Cardiac muscle cell (in vitro differentiated cells and primary cell): ENCODE data around the gene SULF2. TPM values are rescaled to one million over a fixed set of nuclear protein-coding genes. Genes with fewer than 3 reads are reported as not detected.

Source experiments
- DNase-seq, 2 donors: peaks; one replicate each; pipeline versions ENCODE4 v3.0.0 to v3.0.0-alpha.2; 2010 to 2017; ENCODE audit warnings: low read depth in 1 of 2, low spot score in 1 of 2
- H3K27ac ChIP-seq: fragments of 200-600 bp; sonication (generic); 2 replicates; pipeline ENCODE4 v1.5.1; 2016
- H3K27me3 ChIP-seq: fragments of 200-600 bp; sonication (generic); 2 replicates; pipeline ENCODE4 v1.6.0; 2016; ENCODE audit warnings: control low read depth
- H3K36me3 ChIP-seq: fragments of 200-600 bp; sonication (generic); 2 replicates; pipeline ENCODE4 v1.5.1; 2016; ENCODE audit warnings: control low read depth
- H3K4me1 ChIP-seq: fragments of 200-600 bp; sonication (generic); 2 replicates; pipeline ENCODE4 v1.8.1; 2017; ENCODE audit warnings: low read depth, mild to moderate bottlenecking, mixed run types
- H3K4me3 ChIP-seq: fragments of 200-600 bp; sonication (generic); 2 replicates; pipeline ENCODE4 v1.5.1; 2016; ENCODE audit warnings: mild to moderate bottlenecking
- H3K9me3 ChIP-seq: fragments of 200-600 bp; sonication (generic); 2 replicates; pipeline ENCODE4 v1.5.1; 2017; ENCODE audit warnings: low read depth, mild to moderate bottlenecking, control low read depth
- CTCF ChIP-seq: IDR thresholded peaks from 2 replicates; pipeline ENCODE4 v1.5.1; 2012; ENCODE audit warnings: low read depth, mild to moderate bottlenecking, low read length
- polyA plus RNA-seq: library from polyadenylated mRNA; unstranded; fragments of >200 nt; fragmentation: Nextera tagmentation; extraction: Ambion mirVana; gene quantifications from 2 replicates; pipeline ENCODE4 v1.2.1, GENCODE V29; 2016
- total RNA-seq: library from RNA; depleted of rRNA; stranded (reverse); fragments of >200 nt; gene quantifications from 2 replicates; pipeline ENCODE4 v1.2.3, GENCODE V29; 2016

Gene SULF2
- total and polyA plus RNA-seq, 2 experiments from 2014 or later, result 4.2 to 9.6 TPM

GRCh38 chr20:47648943-47649342, 136.3 kb downstream of the SULF2 start:
- H3K36me3 ChIP-seq, result peaks cover 40% of the 10 kb centered on the region
- H3K27ac ChIP-seq, result no peak overlapping the region
- no peaks in the 10 kb centered on the region for H3K9me3 ChIP-seq
- H3K4me3 ChIP-seq, result no peak overlapping the region
- TF ChIP-seq CTCF, result no peak
- no peak for DNase-seq
- H3K4me1 ChIP-seq, result no peaks in the 10 kb centered on the region
- no peaks in the 10 kb centered on the region for H3K27me3 ChIP-seq

GRCh38 chr20:47647994-47648393, 137.3 kb downstream of the SULF2 start:
- TF ChIP-seq CTCF, result no peak
- H3K27ac ChIP-seq, result no peak overlapping the region

GRCh38 chr20:47645632-47646031, 139.6 kb downstream of the SULF2 start:
- Histone ChIP-seq H3K4me3 (no peak overlapping the region), H3K9me3 (no peaks in the 10 kb centered on the region), H3K4me1 (no peaks in the 10 kb centered on the region), H3K27me3 (no peaks in the 10 kb centered on the region), H3K27ac (no peak overlapping the region), H3K36me3 (peaks cover 24% of the 10 kb centered on the region)
- no peak for TF ChIP-seq CTCF
- no peak for DNase-seq

More at GRCh38 chr20:47647994-47648393, 137.3 kb downstream of the SULF2 start:
- H3K9me3 ChIP-seq, result no peaks in the 10 kb centered on the region
- H3K27me3 ChIP-seq, result no peaks in the 10 kb centered on the region
- DNase-seq, result no peak
- H3K36me3 ChIP-seq, result peaks cover 32% of the 10 kb centered on the region
- no peaks in the 10 kb centered on the region for H3K4me1 ChIP-seq
- H3K4me3 ChIP-seq, result no peak overlapping the region

- Histone ChIP-seq H3K4me3 (no peak overlapping the region), H3K36me3 (peaks cover 35% of the 10 kb centered on the region), H3K4me1 (no peaks in the 10 kb centered on the region), H3K27ac (no peak overlapping the region), H3K27me3 (no peaks in the 10 kb centered on the region), H3K9me3 (no peaks in the 10 kb centered on the region)
- no peak for TF ChIP-seq CTCF
- DNase-seq, result no peak
These were observed 142.7 kb downstream of the SULF2 start for GRCh38 chr20:47642624-47643023.

- TF ChIP-seq CTCF, result no peak
- DNase-seq, result no peak
- Histone ChIP-seq H3K9me3 (no peaks in the 10 kb centered on the region), H3K36me3 (peaks cover 33% of the 10 kb centered on the region), H3K4me1 (no peaks in the 10 kb centered on the region), H3K27me3 (no peaks in the 10 kb centered on the region), H3K27ac (no peak overlapping the region), H3K4me3 (no peak overlapping the region)
These were observed 143.2 kb downstream of the SULF2 start for GRCh38 chr20:47642118-47642517.

GRCh38 chr20:47638851-47639250, 146.4 kb downstream of the SULF2 start:
- TF ChIP-seq CTCF, result no peak
- peaks cover 44% of the 10 kb centered on the region for H3K36me3 ChIP-seq
- H3K4me1 ChIP-seq, result no peaks in the 10 kb centered on the region
- no peaks in the 10 kb centered on the region for H3K27me3 ChIP-seq
- DNase-seq, result no peak
- no peak overlapping the region for H3K27ac ChIP-seq
- no peaks in the 10 kb centered on the region for H3K9me3 ChIP-seq
- no peak overlapping the region for H3K4me3 ChIP-seq
